Epithelial cell of esophagus (primary cell): ENCODE data around the gene RASL11B.

ENCODE experiments used
- DNase-seq: peaks from one replicate; pipeline ENCODE4 v3.0.0; 2010; ENCODE audit warnings: low read depth
- H3K4me3 ChIP-seq: 2 replicates; pipeline ENCODE4 v1.5.1; 2011; ENCODE audit warnings: mild to moderate bottlenecking, low read length, control low read depth
- CTCF ChIP-seq: IDR thresholded peaks from 2 replicates; pipeline ENCODE4 v1.5.1; 2011; ENCODE audit warnings: low read depth, mild to moderate bottlenecking, low read length, control low read depth, inconsistent platforms; ENCODE audit not compliant: insufficient read depth; ENCODE audit errors: missing control alignments

The RASL11B gene

GRCh38 chr4:52911684-52912294 is 49.7 kb downstream of the RASL11B start:
- peak; percentile 96 for TF ChIP-seq CTCF
- DNase-seq = peak; percentile 86
- no peak overlapping the region for H3K4me3 ChIP-seq

GRCh38 chr4:52912608-52913007 is 50.5 kb downstream of the RASL11B start:
- no peak for DNase-seq
- no peak for TF ChIP-seq CTCF
- no peak overlapping the region for H3K4me3 ChIP-seq

- DNase-seq = peak; percentile 7
- TF ChIP-seq CTCF = no peak
- H3K4me3 ChIP-seq = no peak overlapping the region
Observed at GRCh38 chr4:52914051-52914605, 52.0 kb downstream of the RASL11B start.

GRCh38 chr4:52915191-52915590 is 53.1 kb downstream of the RASL11B start:
- TF ChIP-seq CTCF = no peak
- H3K4me3 ChIP-seq = no peak overlapping the region
- no peak for DNase-seq

- DNase-seq = peak; percentile 34
- TF ChIP-seq CTCF = peak; percentile 16
Observed at GRCh38 chr4:52915730-52916300, 53.7 kb downstream of the RASL11B start.

More at GRCh38 chr4:52915730-52916300, 53.7 kb downstream of the RASL11B start:
- H3K4me3 ChIP-seq = no peak overlapping the region
